HL-60 (cell line): ENCODE results near the gene MTREX.

ENCODE experiments used
- DNase-seq, 2 experiments: peaks; one replicate each; pipeline ENCODE4 v3.0.0-alpha.2; 2010 to 2020; ENCODE audit warnings: low read depth in 1 of 2, low spot score in 1 of 2
- H3K27ac ChIP-seq: fragments of 250-450 bp; sonication (Bioruptor Pico); replicated peaks from 2 replicates; pipeline ENCODE4 v1.5.1; 2020; ENCODE audit warnings: mild to moderate bottlenecking, moderate library complexity
- H3K27me3 ChIP-seq: fragments of 250-450 bp; sonication (Bioruptor Pico); 2 replicates; pipeline ENCODE4 v1.5.1; 2021; ENCODE audit warnings: mild to moderate bottlenecking, moderate library complexity; ENCODE audit not compliant: insufficient read depth, poor library complexity, severe bottlenecking
- H3K4me3 ChIP-seq: replicated peaks from 2 replicates; pipeline ENCODE4 v1.5.1; 2011; ENCODE audit warnings: mild to moderate bottlenecking, control low read depth, low read length; ENCODE audit not compliant: insufficient read depth
- GABPA ChIP-seq: IDR thresholded peaks from 2 replicates; pipeline ENCODE4 v1.6.1; 2012; ENCODE audit warnings: low read depth
- POLR2AphosphoS5 ChIP-seq: IDR thresholded peaks from 2 replicates; pipeline ENCODE4 v1.6.1; 2012; ENCODE audit warnings: low read depth
- REST ChIP-seq: IDR thresholded peaks from 2 replicates; pipeline ENCODE4 v1.6.1; 2012; ENCODE audit warnings: low read depth; ENCODE audit not compliant: insufficient replicate concordance
- SPI1 ChIP-seq: IDR thresholded peaks from 2 replicates; pipeline ENCODE4 v1.6.1; 2012; ENCODE audit warnings: low read depth, mild to moderate bottlenecking, borderline replicate concordance
- TF ChIP-seq, protein P1 (sequence below): IDR thresholded peaks from one replicate; pipeline ENCODE4 v1.5.1; 2011; ENCODE audit warnings: low read length, control low read depth, inconsistent platforms; ENCODE audit not compliant: insufficient read depth

The MTREX gene

DNA sequence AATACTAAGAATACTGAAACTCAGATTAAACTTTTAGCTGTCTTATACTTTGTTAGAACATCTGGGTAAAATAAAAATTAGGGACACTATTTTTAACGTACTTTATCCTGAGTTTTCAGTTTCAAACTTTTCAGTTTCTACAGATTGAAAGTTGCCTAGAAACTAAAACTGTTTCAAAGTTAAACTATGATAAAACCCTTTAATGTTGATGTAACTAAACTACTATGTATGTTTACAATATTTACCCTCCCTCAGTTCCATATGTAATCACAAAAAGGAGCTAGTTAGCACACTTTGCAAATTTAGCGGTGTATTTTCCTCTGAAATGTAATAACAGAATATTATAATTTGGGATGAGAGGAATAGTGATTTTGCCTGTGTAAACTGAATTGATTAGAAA is 105.9 kb downstream of the MTREX start:
- H3K27me3 ChIP-seq, result no peaks in the 10 kb centered on the region
- no peak overlapping the region for H3K27ac ChIP-seq
- TF ChIP-seq GABPA (no peak), SPI1 (no peak), POLR2AphosphoS5 (no peak), REST (no peak)
- TF ChIP-seq, protein P1, sequence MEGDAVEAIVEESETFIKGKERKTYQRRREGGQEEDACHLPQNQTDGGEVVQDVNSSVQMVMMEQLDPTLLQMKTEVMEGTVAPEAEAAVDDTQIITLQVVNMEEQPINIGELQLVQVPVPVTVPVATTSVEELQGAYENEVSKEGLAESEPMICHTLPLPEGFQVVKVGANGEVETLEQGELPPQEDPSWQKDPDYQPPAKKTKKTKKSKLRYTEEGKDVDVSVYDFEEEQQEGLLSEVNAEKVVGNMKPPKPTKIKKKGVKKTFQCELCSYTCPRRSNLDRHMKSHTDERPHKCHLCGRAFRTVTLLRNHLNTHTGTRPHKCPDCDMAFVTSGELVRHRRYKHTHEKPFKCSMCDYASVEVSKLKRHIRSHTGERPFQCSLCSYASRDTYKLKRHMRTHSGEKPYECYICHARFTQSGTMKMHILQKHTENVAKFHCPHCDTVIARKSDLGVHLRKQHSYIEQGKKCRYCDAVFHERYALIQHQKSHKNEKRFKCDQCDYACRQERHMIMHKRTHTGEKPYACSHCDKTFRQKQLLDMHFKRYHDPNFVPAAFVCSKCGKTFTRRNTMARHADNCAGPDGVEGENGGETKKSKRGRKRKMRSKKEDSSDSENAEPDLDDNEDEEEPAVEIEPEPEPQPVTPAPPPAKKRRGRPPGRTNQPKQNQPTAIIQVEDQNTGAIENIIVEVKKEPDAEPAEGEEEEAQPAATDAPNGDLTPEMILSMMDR, result no peak
- H3K4me3 ChIP-seq, result no peak overlapping the region
- DNase-seq, result no peak

GRCh38 chr5:55415071-55415470 is 107.3 kb downstream of the MTREX start:
- TF ChIP-seq, protein P1, result no peak
- TF ChIP-seq GABPA (no peak), REST (no peak), POLR2AphosphoS5 (no peak), SPI1 (no peak)
- DNase-seq, result no peak
- no peaks in the 10 kb centered on the region for H3K27me3 ChIP-seq
- H3K27ac ChIP-seq, result no peak overlapping the region
- H3K4me3 ChIP-seq, result no peak overlapping the region

GRCh38 chr5:55416306-55416705 is 108.5 kb downstream of the MTREX start:
- H3K27me3 ChIP-seq, result no peaks in the 10 kb centered on the region
- H3K27ac ChIP-seq, result no peak overlapping the region
- no peak overlapping the region for H3K4me3 ChIP-seq
- DNase-seq, result no peak
- TF ChIP-seq, protein P1, result no peak
- TF ChIP-seq REST (no peak), GABPA (no peak), POLR2AphosphoS5 (no peak), SPI1 (no peak)
